H9 (cell line): Measurements from ENCODE around the gene MAML1. TPM values are rescaled to one million over a fixed set of nuclear protein-coding genes. Genes with fewer than 3 reads are reported as not detected.

Experiments used
- DNase-seq: peaks from one replicate; pipeline ENCODE4 v3.0.0-alpha.2; 2017
- H2AFZ ChIP-seq: one replicate; pipeline ENCODE4 v1.6.1; 2013; ENCODE audit warnings: mild to moderate bottlenecking, low read length, control low read depth, moderate library complexity
- H2AK5ac ChIP-seq: 2 replicates; pipeline ENCODE4 v1.6.1; 2013; ENCODE audit warnings: low read length, control low read depth, mixed read lengths; ENCODE audit not compliant: insufficient read length
- H2BK120ac ChIP-seq: one replicate; pipeline ENCODE4 v1.6.1; 2013; ENCODE audit warnings: low read depth, mild to moderate bottlenecking, low read length, control low read depth, inconsistent platforms; ENCODE audit not compliant: poor library complexity, severe bottlenecking
- H2BK12ac ChIP-seq: 2 replicates; pipeline ENCODE4 v1.6.1; 2013; ENCODE audit warnings: low read length, control low read depth, mixed read lengths, low read depth; ENCODE audit not compliant: insufficient read length
- H2BK15ac ChIP-seq: 2 replicates; pipeline ENCODE4 v1.6.1; 2013; ENCODE audit warnings: low read depth, low read length, control low read depth
- H2BK20ac ChIP-seq: one replicate; pipeline ENCODE4 v1.6.1; 2013; ENCODE audit warnings: low read depth, mild to moderate bottlenecking, low read length, control low read depth, inconsistent platforms; ENCODE audit not compliant: poor library complexity, severe bottlenecking
- H2BK5ac ChIP-seq: 2 replicates; pipeline ENCODE4 v1.6.1; 2013; ENCODE audit warnings: low read length, control low read depth, mixed read lengths; ENCODE audit not compliant: insufficient read length
- H3K14ac ChIP-seq: 2 replicates; pipeline ENCODE4 v1.6.1; 2013; ENCODE audit warnings: low read length, control low read depth; ENCODE audit not compliant: insufficient read depth
- H3K18ac ChIP-seq: 2 replicates; pipeline ENCODE4 v1.6.1; 2013; ENCODE audit warnings: low read depth, mild to moderate bottlenecking, mixed read lengths, low read length, control low read depth; ENCODE audit not compliant: insufficient read length
- H3K23ac ChIP-seq: 2 replicates; pipeline ENCODE4 v1.6.1; 2013; ENCODE audit warnings: low read length, control low read depth, mixed read lengths, low read depth; ENCODE audit not compliant: insufficient read length
- H3K23me2 ChIP-seq: 2 replicates; pipeline ENCODE4 v1.6.1; 2013; ENCODE audit warnings: low read depth, mild to moderate bottlenecking, mixed read lengths, low read length, control low read depth; ENCODE audit not compliant: insufficient read length, poor library complexity, severe bottlenecking
- H3K27ac ChIP-seq: 2 replicates; pipeline ENCODE4 v1.5.1; 2013; ENCODE audit warnings: low read length, control low read depth, mixed read lengths, low read depth; ENCODE audit not compliant: insufficient read length
- H3K27me3 ChIP-seq: 2 replicates; pipeline ENCODE4 v1.6.1; 2013; ENCODE audit warnings: low read length, control low read depth, inconsistent platforms; ENCODE audit not compliant: insufficient read depth
- H3K4ac ChIP-seq: 2 replicates; pipeline ENCODE4 v1.6.1; 2013; ENCODE audit warnings: low read depth, mild to moderate bottlenecking, control low read depth, inconsistent platforms, low read length, moderate library complexity
- H3K4me1 ChIP-seq: 2 replicates; pipeline ENCODE4 v1.6.1; 2013; ENCODE audit warnings: low read length, control low read depth, inconsistent platforms; ENCODE audit not compliant: insufficient read depth
- H3K4me2 ChIP-seq: 2 replicates; pipeline ENCODE4 v1.6.1; 2013; ENCODE audit warnings: low read length, control low read depth, mixed read lengths; ENCODE audit not compliant: insufficient read length, insufficient read depth
- H3K56ac ChIP-seq: 2 replicates; pipeline ENCODE4 v1.6.1; 2013; ENCODE audit warnings: low read depth, mild to moderate bottlenecking, mixed read lengths, low read length, control low read depth; ENCODE audit not compliant: insufficient read length
- H3K79me1 ChIP-seq: 2 replicates; pipeline ENCODE4 v1.6.1; 2013; ENCODE audit warnings: low read depth, mild to moderate bottlenecking, moderate library complexity, low read length, control low read depth, inconsistent platforms; ENCODE audit not compliant: insufficient read depth, poor library complexity, severe bottlenecking
- H3K79me2 ChIP-seq: 2 replicates; pipeline ENCODE4 v1.6.1; 2013; ENCODE audit warnings: low read length, control low read depth, inconsistent platforms; ENCODE audit not compliant: insufficient read depth
- H3K9ac ChIP-seq: 2 replicates; pipeline ENCODE4 v1.6.1; 2013; ENCODE audit warnings: low read length, control low read depth, mixed read lengths; ENCODE audit not compliant: insufficient read length; ENCODE audit errors: extremely low read depth
- H3K9me3 ChIP-seq: one replicate; pipeline ENCODE4 v1.6.1; 2013; ENCODE audit warnings: low read depth, low read length, inconsistent platforms; ENCODE audit not compliant: control insufficient read depth
- H3T11ph ChIP-seq: one replicate; pipeline ENCODE4 v1.6.1; 2013; ENCODE audit warnings: mild to moderate bottlenecking, low read length, control low read depth, inconsistent platforms
- H4K20me1 ChIP-seq: one replicate; pipeline ENCODE4 v1.6.1; 2013; ENCODE audit not compliant: control insufficient read depth, insufficient read length, insufficient read depth
- H4K5ac ChIP-seq: 2 replicates; pipeline ENCODE4 v1.6.1; 2013; ENCODE audit warnings: low read depth, mild to moderate bottlenecking, mixed read lengths, low read length, control low read depth; ENCODE audit not compliant: insufficient read length
- H4K8ac ChIP-seq: replicated peaks from 2 replicates; pipeline ENCODE4 v1.6.1; 2013; ENCODE audit warnings: low read length, control low read depth, mixed read lengths, low read depth; ENCODE audit not compliant: insufficient read length
- H4K91ac ChIP-seq: 2 replicates; pipeline ENCODE4 v1.6.1; 2013; ENCODE audit warnings: low read depth, mild to moderate bottlenecking, moderate library complexity, mixed read lengths, low read length, control low read depth; ENCODE audit not compliant: insufficient read length
- H3K27ac Mint-ChIP-seq, 3 experiments: 2 replicates in 2 of 3; 3 replicates in 1 of 3; pipeline ENCODE4 v1.8.0; 2020 to 2021; ENCODE audit warnings: mixed read lengths in 3 of 3, mild to moderate bottlenecking in 1 of 3, moderate library complexity in 1 of 3
- H3K27me3 Mint-ChIP-seq: 2 replicates; pipeline ENCODE4 v1.8.0; 2021; ENCODE audit warnings: low read depth, mild to moderate bottlenecking, moderate library complexity, mixed read lengths
- H3K36me3 Mint-ChIP-seq, 3 experiments: 2 replicates in 2 of 3; 3 replicates in 1 of 3; pipeline ENCODE4 v1.8.0; 2020 to 2021; ENCODE audit warnings: low read depth in 3 of 3, mixed read lengths in 3 of 3; ENCODE audit not compliant: insufficient read depth in 1 of 3
- H3K4me1 Mint-ChIP-seq, 2 experiments: 2 replicates each; pipeline ENCODE4 v1.8.0; 2020; ENCODE audit warnings: mixed read lengths in 2 of 2
- H3K4me3 Mint-ChIP-seq, 2 experiments: 2 replicates in 1 of 2; 3 replicates in 1 of 2; pipeline ENCODE4 v1.8.0; 2020 to 2021; ENCODE audit warnings: mild to moderate bottlenecking in 2 of 2, mixed read lengths in 2 of 2, moderate library complexity in 1 of 2
- H3K9me3 Mint-ChIP-seq, 2 experiments: 2 replicates in 1 of 2; 3 replicates in 1 of 2; pipeline ENCODE4 v1.8.0; 2020; ENCODE audit warnings: mild to moderate bottlenecking in 2 of 2, mixed read lengths in 2 of 2, moderate library complexity in 1 of 2
- WGBS: extraction: QIAGEN DNeasy Blood & Tissue Kit; methylation state at CpG from one replicate; pipeline ENCODE4 v1.1.7; 2013; ENCODE audit warnings: missing lambda C conversion rate, low lambda C conversion rate, mixed read lengths; ENCODE audit not compliant: insufficient read length; ENCODE audit errors: extremely low coverage; 5-methylcytosine and 5-hydroxymethylcytosine counted together
- total RNA-seq: library from RNA; stranded (reverse); gene quantifications from 2 replicates; pipeline ENCODE4 v1.2.1, GENCODE V29; 2021
- TF ChIP-seq, protein P1 (sequence below): fragments of 200-600 bp; sonication (generic); conservative IDR thresholded peaks from 3 replicates; pipeline ENCODE4 v1.8.0; 2021; ENCODE audit warnings: antibody characterized with exemption, mild to moderate bottlenecking

MAML1 gene
- total RNA-seq, 1 experiment from 2014 or later, result 50.8 TPM

DNA sequence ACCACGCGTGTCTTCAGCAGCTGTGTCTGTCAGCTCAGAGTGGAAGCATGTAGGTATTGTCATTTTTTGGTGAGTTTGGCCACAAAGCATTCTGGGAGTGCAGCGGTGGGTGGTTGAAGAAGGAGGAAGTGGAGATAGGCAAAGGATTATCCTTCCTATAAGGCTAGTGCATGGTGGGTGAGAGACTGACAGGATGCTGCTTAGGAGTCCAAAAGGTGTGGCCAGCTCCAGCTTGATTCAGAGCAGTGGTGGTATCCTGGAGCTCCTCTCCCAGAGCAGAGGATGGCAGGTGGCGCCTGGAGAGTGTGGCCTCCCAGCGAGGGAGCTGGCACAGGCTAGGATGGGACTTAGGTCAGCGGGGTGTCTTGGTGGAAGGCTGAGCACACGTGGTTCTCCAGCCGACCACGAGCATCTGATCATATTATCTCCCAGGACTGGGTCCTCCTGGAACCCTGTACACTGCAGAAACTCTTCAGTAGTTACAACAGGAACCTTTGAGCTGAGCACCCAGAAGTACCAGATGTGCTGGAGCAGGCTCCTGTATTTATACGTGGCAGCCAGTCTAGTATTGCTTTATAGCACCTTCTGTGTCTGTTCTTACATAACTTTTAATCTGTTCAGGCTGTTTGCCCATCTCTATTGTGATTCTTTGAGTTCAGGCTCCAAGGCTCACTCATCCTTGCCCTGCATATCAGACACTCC is 29.6 kb downstream of the MAML1 start:
- no peak overlapping the region for H2BK12ac ChIP-seq
- no peak overlapping the region for H2BK5ac ChIP-seq
- no peak overlapping the region for H3K27ac ChIP-seq
- no peak overlapping the region for H2BK120ac ChIP-seq
- H3K79me2 ChIP-seq, result peaks cover 9% of the 10 kb centered on the region; the same call in 1 of the 2 replicates
- no peak overlapping the region for H3K18ac ChIP-seq
- H3K4me1 ChIP-seq, result no peaks in the 10 kb centered on the region
- H4K91ac ChIP-seq, result no peak overlapping the region
- H4K5ac ChIP-seq, result no peak overlapping the region
- TF ChIP-seq, protein P1, sequence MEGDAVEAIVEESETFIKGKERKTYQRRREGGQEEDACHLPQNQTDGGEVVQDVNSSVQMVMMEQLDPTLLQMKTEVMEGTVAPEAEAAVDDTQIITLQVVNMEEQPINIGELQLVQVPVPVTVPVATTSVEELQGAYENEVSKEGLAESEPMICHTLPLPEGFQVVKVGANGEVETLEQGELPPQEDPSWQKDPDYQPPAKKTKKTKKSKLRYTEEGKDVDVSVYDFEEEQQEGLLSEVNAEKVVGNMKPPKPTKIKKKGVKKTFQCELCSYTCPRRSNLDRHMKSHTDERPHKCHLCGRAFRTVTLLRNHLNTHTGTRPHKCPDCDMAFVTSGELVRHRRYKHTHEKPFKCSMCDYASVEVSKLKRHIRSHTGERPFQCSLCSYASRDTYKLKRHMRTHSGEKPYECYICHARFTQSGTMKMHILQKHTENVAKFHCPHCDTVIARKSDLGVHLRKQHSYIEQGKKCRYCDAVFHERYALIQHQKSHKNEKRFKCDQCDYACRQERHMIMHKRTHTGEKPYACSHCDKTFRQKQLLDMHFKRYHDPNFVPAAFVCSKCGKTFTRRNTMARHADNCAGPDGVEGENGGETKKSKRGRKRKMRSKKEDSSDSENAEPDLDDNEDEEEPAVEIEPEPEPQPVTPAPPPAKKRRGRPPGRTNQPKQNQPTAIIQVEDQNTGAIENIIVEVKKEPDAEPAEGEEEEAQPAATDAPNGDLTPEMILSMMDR, result no peak
- H4K20me1 ChIP-seq, result no peaks in the 10 kb centered on the region
- Mint-ChIP-seq H3K27ac (peak overlapping the region; percentile 23 to 74 (median 70); a peak in 5 of 7 replicates), H3K4me1 (peaks cover 38 to 49% of the 10 kb centered on the region in 2 experiments), H3K4me3 (no peak overlapping the region), H3K9me3 (no peaks in the 10 kb centered on the region), H3K27me3 (no peaks in the 10 kb centered on the region; the same call in 1 of the 2 replicates), H3K36me3 (peaks cover 13 to 31% (median 28%) of the 10 kb centered on the region in 3 experiments)
- no peak overlapping the region for H3K4me2 ChIP-seq
- H2BK15ac ChIP-seq, result no peak overlapping the region
- H3K4ac ChIP-seq, result no peak overlapping the region
- H2AFZ ChIP-seq, result no peak overlapping the region
- no peak for DNase-seq
- no peaks in the 10 kb centered on the region for H3K27me3 ChIP-seq
- H3K9me3 ChIP-seq, result no peaks in the 10 kb centered on the region
- H4K8ac ChIP-seq, result no peak overlapping the region
- H3K56ac ChIP-seq, result no peak overlapping the region
- no peaks in the 10 kb centered on the region for H3K23me2 ChIP-seq
- H3K23ac ChIP-seq, result no peak overlapping the region
- peaks cover 11% of the 10 kb centered on the region for H3K79me1 ChIP-seq
- no CpG with 5 or more reads among the region's 10 CpGs for WGBS
- no peak overlapping the region for H3K14ac ChIP-seq
- H3K9ac ChIP-seq, result no peak overlapping the region
- no peak overlapping the region for H2BK20ac ChIP-seq
- no peak overlapping the region for H2AK5ac ChIP-seq
- no peak overlapping the region for H3T11ph ChIP-seq
